Mesodermal cell (in vitro differentiated cells): Measurements from ENCODE around the gene PEX7.
"Not testable (repeated sequence)": the region's sequence is repeated elsewhere in the genome, so short reads cannot be mapped to it uniquely, and the experiment has no call there.

Source experiments
- H3K27ac ChIP-seq: 2 replicates; pipeline ENCODE4 v1.7.0; 2013; ENCODE audit warnings: mild to moderate bottlenecking, low read depth, low read length, moderate library complexity; ENCODE audit not compliant: severe bottlenecking
- H3K36me3 ChIP-seq: 2 replicates; pipeline ENCODE4 v1.7.1; 2013; ENCODE audit warnings: mild to moderate bottlenecking, low read length, moderate library complexity; ENCODE audit not compliant: control insufficient read depth, insufficient read depth
- H3K4me1 ChIP-seq: one replicate; pipeline ENCODE4 v1.7.1; 2013; ENCODE audit warnings: mild to moderate bottlenecking, low read length; ENCODE audit not compliant: insufficient read depth, control insufficient read depth, poor library complexity, severe bottlenecking
- H3K4me3 ChIP-seq: 2 replicates; pipeline ENCODE4 v1.7.0; 2013; ENCODE audit warnings: low read length, control low read depth, mild to moderate bottlenecking; ENCODE audit not compliant: insufficient read depth, poor library complexity, severe bottlenecking; ENCODE audit errors: extremely low read depth
- H3K9me3 ChIP-seq: 2 replicates; pipeline ENCODE4 v1.7.1; 2013; ENCODE audit warnings: mild to moderate bottlenecking, low read length, moderate library complexity; ENCODE audit not compliant: control insufficient read depth
- WGBS, 2 experiments: methylation state at CpG; one replicate each; pipeline ENCODE4 v1.1.5; 2013; ENCODE audit warnings: missing lambda C conversion rate in 2 of 2; ENCODE audit not compliant: insufficient coverage in 2 of 2; 5-methylcytosine and 5-hydroxymethylcytosine counted together

Gene PEX7

GRCh38 chr6:136811272-136811671 lies 11.1 kb upstream of the PEX7 start:
- H3K36me3 ChIP-seq = no peaks in the 10 kb centered on the region
- no peak overlapping the region for H3K4me3 ChIP-seq
- H3K9me3 ChIP-seq = no peaks in the 10 kb centered on the region
- no peaks in the 10 kb centered on the region for H3K4me1 ChIP-seq
- no peak overlapping the region for H3K27ac ChIP-seq

GRCh38 chr6:136812174-136812573 lies 10.2 kb upstream of the PEX7 start:
- H3K36me3 ChIP-seq = no peaks in the 10 kb centered on the region
- no peaks in the 10 kb centered on the region for H3K4me1 ChIP-seq
- no peaks in the 10 kb centered on the region for H3K9me3 ChIP-seq
- H3K4me3 ChIP-seq = no peak overlapping the region
- no peak overlapping the region for H3K27ac ChIP-seq
- WGBS, 2 experiments = 73 to 92% methylated on average over 1 to 2 of the region's 2 CpGs

- not testable (repeated sequence) for H3K4me3 ChIP-seq, H3K36me3 ChIP-seq, H3K27ac ChIP-seq, H3K9me3 ChIP-seq, H3K4me1 ChIP-seq
- no CpG with 5 or more reads among the region's 1 CpG for WGBS, 2 experiments
These were observed 6.8 kb upstream of the PEX7 start for GRCh38 chr6:136815608-136816007.

GRCh38 chr6:136816656-136817055 lies 5.7 kb upstream of the PEX7 start:
- 77 to 100% methylated on average over 1 to 2 of the region's 2 CpGs for WGBS, 2 experiments

GRCh38 chr6:136820561-136820960 lies 1.8 kb upstream of the PEX7 start:
- Histone ChIP-seq H3K4me1 (no peaks in the 10 kb centered on the region), H3K27ac (no peak overlapping the region)
- WGBS, 2 experiments = 83 to 100% methylated on average over 2 of the region's 2 CpGs

More at GRCh38 chr6:136816656-136817055, 5.7 kb upstream of the PEX7 start:
- H3K36me3 ChIP-seq = no peaks in the 10 kb centered on the region
- no peak overlapping the region for H3K4me3 ChIP-seq
- no peaks in the 10 kb centered on the region for H3K9me3 ChIP-seq
- no peak overlapping the region for H3K27ac ChIP-seq
- no peaks in the 10 kb centered on the region for H3K4me1 ChIP-seq

GRCh38 chr6:136822046-136822375 lies 381 bp upstream of the PEX7 start:
- Histone ChIP-seq H3K36me3 (peaks cover 7% of the 10 kb centered on the region), H3K4me1 (no peaks in the 10 kb centered on the region), H3K4me3 (peak overlapping the region; percentile 57), H3K27ac (no peak overlapping the region), H3K9me3 (no peaks in the 10 kb centered on the region)
- WGBS, 2 experiments = 51 to 54% methylated on average over 11 of the region's 11 CpGs

More at GRCh38 chr6:136820561-136820960, 1.8 kb upstream of the PEX7 start:
- H3K36me3 ChIP-seq = no peaks in the 10 kb centered on the region
- no peaks in the 10 kb centered on the region for H3K9me3 ChIP-seq
- H3K4me3 ChIP-seq = no peak overlapping the region

GRCh38 chr6:136823128-136823660 lies 802 bp downstream of the PEX7 start:
- H3K27ac ChIP-seq = no peak overlapping the region
- H3K9me3 ChIP-seq = no peaks in the 10 kb centered on the region
- peak overlapping the region; percentile 57 for H3K4me3 ChIP-seq
- H3K4me1 ChIP-seq = no peaks in the 10 kb centered on the region
- H3K36me3 ChIP-seq = peaks cover 7% of the 10 kb centered on the region
- WGBS, 2 experiments = 88% methylated on average over 27 to 29 of the region's 31 CpGs

- H3K4me1 ChIP-seq = no peaks in the 10 kb centered on the region
- H3K9me3 ChIP-seq = no peaks in the 10 kb centered on the region
- peaks cover 20% of the 10 kb centered on the region for H3K36me3 ChIP-seq
- H3K27ac ChIP-seq = no peak overlapping the region
- no peak overlapping the region for H3K4me3 ChIP-seq
- WGBS, 2 experiments = 98 to 100% methylated on average over 3 to 4 of the region's 6 CpGs
These were observed 3.8 kb downstream of the PEX7 start for GRCh38 chr6:136826216-136826615.

- Histone ChIP-seq H3K27ac (no peak overlapping the region), H3K36me3 (peaks cover 41% of the 10 kb centered on the region), H3K4me3 (no peak overlapping the region), H3K4me1 (no peaks in the 10 kb centered on the region), H3K9me3 (peaks cover 10% of the 10 kb centered on the region)
- no CpG with 5 or more reads among the region's 1 CpG for WGBS, 2 experiments
These were observed 9.6 kb downstream of the PEX7 start for GRCh38 chr6:136831873-136832562.

- 68 to 71% methylated on average over 2 of the region's 4 CpGs for WGBS, 2 experiments
- Histone ChIP-seq H3K27ac (no peak overlapping the region), H3K36me3 (no peaks in the 10 kb centered on the region), H3K4me3 (no peak overlapping the region), H3K4me1 (no peaks in the 10 kb centered on the region), H3K9me3 (no peaks in the 10 kb centered on the region)
These were observed 18.0 kb downstream of the PEX7 start for GRCh38 chr6:136840276-136841001.

GRCh38 chr6:136843210-136843609 lies 20.8 kb downstream of the PEX7 start:
- H3K4me3 ChIP-seq = no peak overlapping the region
- H3K27ac ChIP-seq = no peak overlapping the region
- no peaks in the 10 kb centered on the region for H3K36me3 ChIP-seq
- H3K9me3 ChIP-seq = no peaks in the 10 kb centered on the region
- 100% methylated on average over 1 of the region's 3 CpGs for WGBS, 2 experiments
- H3K4me1 ChIP-seq = no peaks in the 10 kb centered on the region
